K562 (cell line): ENCODE data around the gene COL4A1. TPM values are rescaled to one million over a fixed set of nuclear protein-coding genes. Genes with fewer than 3 reads are reported as not detected.

Experiments used
- ATAC-seq: fragments of 200-7000 bp; cut with Tn5 transposase; 3 replicates; pipeline ENCODE4 v1.9.1; 2020; ENCODE audit warnings: moderate library complexity
- BruUV-seq: library from RNA; stranded (reverse); fragments of 400-500 nt; replicated peaks from 2 replicates; lab custom pipeline; 2021; lab: Mats Ljungman, UMichigan
- CTCF ChIA-PET: fragments of 300-600 bp; formaldehyde crosslinking; extraction: SDS; loops from one replicate; lab custom pipeline; 2021; ENCODE audit warnings: low intra/inter-chr PET ratio; lab: Yijun Ruan, JAX
- POLR2A ChIA-PET: fragments of 300-600, 350-650 bp; sonication (Branson Sonifier 250); formaldehyde crosslinking; extraction: SDS; loops from one replicate; lab custom pipeline; 2021; ENCODE audit warnings: antibody characterized with exemption, inconsistent platforms; lab: Yijun Ruan, JAX
- DNase-seq, 4 experiments: peaks; one replicate each; pipeline versions ENCODE4 v3.0.0 to v3.0.0-alpha.2; 2011 to 2018; ENCODE audit warnings: low spot score in 3 of 4, mixed read lengths in 3 of 4; ENCODE audit errors: extremely low read depth in 1 of 4
- FAIRE-seq: peaks from 2 replicates; lab custom pipeline; 2011; peaks lifted over from hg19 to GRCh38; lab: Jason Lieb, UNC
- H2AFZ ChIP-seq: 2 replicates; pipeline ENCODE4 v1.6.0; 2011; ENCODE audit warnings: low read depth, low read length, control low read depth, inconsistent platforms
- H3K27ac ChIP-seq: fragments of 200-600 bp; 3 replicates; pipeline ENCODE4 v1.8.0; 2011; ENCODE audit warnings: low read depth, mild to moderate bottlenecking, control low read depth, inconsistent platforms, low read length, moderate library complexity, mixed read lengths; ENCODE audit errors: extremely low read depth
- H3K27me3 ChIP-seq, 2 experiments: fragments of 300-600 bp in 1 of 2; 2 replicates in 1 of 2; 3 replicates in 1 of 2; pipeline versions ENCODE4 v1.6.0 to v1.8.0; 2011; ENCODE audit warnings: inconsistent platforms in 2 of 2, low read length in 2 of 2, mild to moderate bottlenecking in 1 of 2, mixed read lengths in 1 of 2, moderate library complexity in 1 of 2; ENCODE audit not compliant: control insufficient read depth in 2 of 2, insufficient read depth in 2 of 2
- H3K36me3 ChIP-seq: fragments of 300-600 bp; 3 replicates; pipeline ENCODE4 v1.8.0; 2011; ENCODE audit warnings: mild to moderate bottlenecking, low read length, inconsistent platforms; ENCODE audit not compliant: control insufficient read depth, insufficient read depth
- H3K4me1 ChIP-seq, 2 experiments: fragments of 200-600 bp in 1 of 2; replicated peaks in 1 of 2; 2 replicates in 1 of 2; 3 replicates in 1 of 2; pipeline versions ENCODE4 v1.5.1 to v1.8.0; 2011; ENCODE audit warnings: inconsistent platforms in 2 of 2, low read length in 2 of 2, mild to moderate bottlenecking in 1 of 2, mixed read lengths in 1 of 2, moderate library complexity in 1 of 2; ENCODE audit not compliant: control insufficient read depth in 2 of 2, insufficient read depth in 2 of 2
- H3K4me2 ChIP-seq: 2 replicates; pipeline ENCODE4 v1.6.1; 2011; ENCODE audit warnings: low read length, control low read depth, inconsistent platforms, mixed read lengths; ENCODE audit not compliant: insufficient read depth
- H3K4me3 ChIP-seq: fragments of 200-600 bp; sonication (generic), shearing (Covaris generic); 2 replicates; pipeline ENCODE4 v1.5.1; 2016; ENCODE audit warnings: control low read depth, inconsistent platforms
- H3K79me2 ChIP-seq: fragments of 200-600 bp; 3 replicates; pipeline ENCODE4 v1.8.0; 2011; ENCODE audit warnings: low read length, inconsistent platforms; ENCODE audit not compliant: control insufficient read depth, insufficient read depth
- H3K9ac ChIP-seq, 2 experiments: 2 replicates each; pipeline versions ENCODE4 v1.6.0 to v1.6.1; 2011; ENCODE audit warnings: low read depth in 2 of 2, low read length in 2 of 2, control low read depth in 1 of 2, inconsistent platforms in 1 of 2, mild to moderate bottlenecking in 1 of 2, mixed read lengths in 1 of 2; ENCODE audit not compliant: insufficient read depth in 1 of 2
- H3K9me1 ChIP-seq: one replicate; pipeline ENCODE4 v1.6.0; 2011; ENCODE audit warnings: inconsistent platforms, mild to moderate bottlenecking, low read length, moderate library complexity; ENCODE audit not compliant: control insufficient read depth, insufficient read depth
- H3K9me3 ChIP-seq: replicated peaks from 2 replicates; pipeline ENCODE4 v1.5.1; 2011; ENCODE audit warnings: low read depth, low read length, inconsistent platforms; ENCODE audit not compliant: control insufficient read depth, insufficient read depth
- H4K20me1 ChIP-seq: replicated peaks from 2 replicates; pipeline ENCODE4 v1.6.1; 2011; ENCODE audit warnings: low read length, inconsistent platforms, mixed read lengths; ENCODE audit not compliant: control insufficient read depth, insufficient read depth
- ELK3 ChIP-seq: fragments of 450-650 bp; formaldehyde crosslinking; IDR thresholded peaks from 2 replicates; pipeline ENCODE4 v1.4.0; 2020; ENCODE audit warnings: mild to moderate bottlenecking
- IFI16 ChIP-seq: fragments of 250-450 bp; sonication (Bioruptor Pico); IDR thresholded peaks from 2 replicates; pipeline ENCODE4 v2.1.2; 2022; ENCODE audit warnings: mild to moderate bottlenecking, inconsistent platforms
- NR2F6 ChIP-seq: fragments of 450-650 bp; formaldehyde crosslinking; IDR thresholded peaks from 2 replicates; pipeline ENCODE4 v1.4.0; 2020; ENCODE audit warnings: mild to moderate bottlenecking
- NRF1 ChIP-seq, 2 experiments: fragments of 450-650 bp; IDR thresholded peaks in 1 of 2; conservative IDR thresholded peaks in 1 of 2; 2 replicates each; pipeline ENCODE4 v1.6.1; 2014; ENCODE audit warnings: mild to moderate bottlenecking in 2 of 2
- SLC30A9 ChIP-seq: fragments of 250-450 bp; sonication (Bioruptor Pico); IDR thresholded peaks from 2 replicates; pipeline ENCODE4 v1.8.0; 2022; ENCODE audit warnings: mild to moderate bottlenecking, moderate library complexity
- ZBTB17 ChIP-seq: fragments of 450-650 bp; formaldehyde crosslinking; IDR thresholded peaks from 2 replicates; pipeline ENCODE4 v1.4.0; 2020; ENCODE audit warnings: mild to moderate bottlenecking
- ZNF696 ChIP-seq: fragments of 250-450 bp; sonication (Bioruptor Pico); conservative IDR thresholded peaks from 2 replicates; pipeline ENCODE4 v1.4.0; 2020; ENCODE audit warnings: mild to moderate bottlenecking, moderate library complexity
- WGBS: fragments of 100-300 bp; shearing (Covaris generic); methylation state at CpG from one replicate; pipeline ENCODE4 v1.1.6; 2016; ENCODE audit warnings: low coverage, mixed read lengths; ENCODE audit not compliant: insufficient coverage; ENCODE audit errors: missing lambda C conversion rate; 5-methylcytosine and 5-hydroxymethylcytosine counted together
- in situ Hi-C: fragments of 300-500 bp; cut with MboI; formaldehyde crosslinking; loops from 4 replicates; pipeline ENCODE4 v1.15.0; 2018; ENCODE audit warnings: inconsistent platforms, mixed read lengths
- intact Hi-C: fragments of 100-400 bp; cut with micrococcal nuclease; formaldehyde crosslinking; loops from 2 replicates; pipeline ENCODE4 v1.14.2; 2022
- polyA plus RNA-seq, 8 experiments: library from polyadenylated mRNA; depleted of rRNA in 4 of 8; stranded (reverse) in 5 of 8; unstranded in 3 of 8; fragments of >200 nt; fragmentation: Nextera tagmentation in 2 of 8; fragmentation: Illumina TruSeq in 1 of 8; extraction: Ambion mirVana in 2 of 8; extraction: Trizol in 1 of 8; gene quantifications; 2 replicates each; pipeline versions ENCODE4 v1.2.1 to v1.2.3, GENCODE V29; 2011 to 2014; ENCODE audit warnings: inconsistent platforms in 1 of 8, missing spikeins in 1 of 8
- total RNA-seq, 7 experiments: library from RNA; depleted of rRNA in 6 of 7; stranded (reverse); fragments of >200 nt in 6 of 7; fragmentation: Illumina TruSeq in 2 of 7; extraction: Trizol in 2 of 7; gene quantifications; 2 replicates each; pipeline versions ENCODE4 v1.2.1 to v1.2.3, GENCODE V29; 2011 to 2021; ENCODE audit warnings: low replicate concordance in 1 of 7
- TF ChIP-seq, protein P1 (sequence below): sonication (generic); formaldehyde crosslinking; IDR thresholded peaks from 2 replicates; pipeline ENCODE4 v1.8.0; 2022; ENCODE audit warnings: mild to moderate bottlenecking, missing genetic modification reagents, borderline replicate concordance
- TF ChIP-seq, protein P2 (sequence below): fragments of 150-350 bp; IDR thresholded peaks from 2 replicates; pipeline ENCODE4 v1.6.1; 2014; ENCODE audit warnings: low read depth, mild to moderate bottlenecking, low read length, borderline replicate concordance
- TF ChIP-seq, protein P3 (sequence below): fragments of 250-450 bp; sonication (Bioruptor Pico); IDR thresholded peaks from 2 replicates; pipeline ENCODE4 v1.5.0; 2021

COL4A1 gene
- total and polyA plus RNA-seq, 9 of the 15 experiments (the other 6 are each of a cell fraction or from before 2014, with no cell fraction given) = 0.35 TPM; not detected in 8

- H3K36me3 ChIP-seq = no peaks in the 10 kb centered on the region
- FAIRE-seq = no peak
- no peak overlapping the region for H3K4me3 ChIP-seq
- TF ChIP-seq SLC30A9 (CRISPR knock-in tag) (no peak), ELK3 (CRISPR knock-in tag) (no peak), ZBTB17 (CRISPR knock-in tag) (no peak), IFI16 (CRISPR knock-in tag) (no peak), ZNF696 (CRISPR knock-in tag) (no peak), NR2F6 (CRISPR knock-in tag) (no peak), NRF1 (conservative IDR thresholded peaks at IDR 0.05 in 1 of 2, IDR thresholded peaks at IDR 0.05 in 1 of 2) (no peak)
- TF ChIP-seq, protein P1, sequence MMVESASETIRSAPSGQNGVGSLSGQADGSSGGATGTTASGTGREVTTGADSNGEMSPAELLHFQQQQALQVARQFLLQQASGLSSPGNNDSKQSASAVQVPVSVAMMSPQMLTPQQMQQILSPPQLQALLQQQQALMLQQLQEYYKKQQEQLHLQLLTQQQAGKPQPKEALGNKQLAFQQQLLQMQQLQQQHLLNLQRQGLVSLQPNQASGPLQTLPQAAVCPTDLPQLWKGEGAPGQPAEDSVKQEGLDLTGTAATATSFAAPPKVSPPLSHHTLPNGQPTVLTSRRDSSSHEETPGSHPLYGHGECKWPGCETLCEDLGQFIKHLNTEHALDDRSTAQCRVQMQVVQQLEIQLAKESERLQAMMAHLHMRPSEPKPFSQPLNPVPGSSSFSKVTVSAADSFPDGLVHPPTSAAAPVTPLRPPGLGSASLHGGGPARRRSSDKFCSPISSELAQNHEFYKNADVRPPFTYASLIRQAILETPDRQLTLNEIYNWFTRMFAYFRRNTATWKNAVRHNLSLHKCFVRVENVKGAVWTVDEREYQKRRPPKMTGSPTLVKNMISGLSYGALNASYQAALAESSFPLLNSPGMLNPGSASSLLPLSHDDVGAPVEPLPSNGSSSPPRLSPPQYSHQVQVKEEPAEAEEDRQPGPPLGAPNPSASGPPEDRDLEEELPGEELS (CRISPR knock-in tag) = no peak
- TF ChIP-seq, protein P2, sequence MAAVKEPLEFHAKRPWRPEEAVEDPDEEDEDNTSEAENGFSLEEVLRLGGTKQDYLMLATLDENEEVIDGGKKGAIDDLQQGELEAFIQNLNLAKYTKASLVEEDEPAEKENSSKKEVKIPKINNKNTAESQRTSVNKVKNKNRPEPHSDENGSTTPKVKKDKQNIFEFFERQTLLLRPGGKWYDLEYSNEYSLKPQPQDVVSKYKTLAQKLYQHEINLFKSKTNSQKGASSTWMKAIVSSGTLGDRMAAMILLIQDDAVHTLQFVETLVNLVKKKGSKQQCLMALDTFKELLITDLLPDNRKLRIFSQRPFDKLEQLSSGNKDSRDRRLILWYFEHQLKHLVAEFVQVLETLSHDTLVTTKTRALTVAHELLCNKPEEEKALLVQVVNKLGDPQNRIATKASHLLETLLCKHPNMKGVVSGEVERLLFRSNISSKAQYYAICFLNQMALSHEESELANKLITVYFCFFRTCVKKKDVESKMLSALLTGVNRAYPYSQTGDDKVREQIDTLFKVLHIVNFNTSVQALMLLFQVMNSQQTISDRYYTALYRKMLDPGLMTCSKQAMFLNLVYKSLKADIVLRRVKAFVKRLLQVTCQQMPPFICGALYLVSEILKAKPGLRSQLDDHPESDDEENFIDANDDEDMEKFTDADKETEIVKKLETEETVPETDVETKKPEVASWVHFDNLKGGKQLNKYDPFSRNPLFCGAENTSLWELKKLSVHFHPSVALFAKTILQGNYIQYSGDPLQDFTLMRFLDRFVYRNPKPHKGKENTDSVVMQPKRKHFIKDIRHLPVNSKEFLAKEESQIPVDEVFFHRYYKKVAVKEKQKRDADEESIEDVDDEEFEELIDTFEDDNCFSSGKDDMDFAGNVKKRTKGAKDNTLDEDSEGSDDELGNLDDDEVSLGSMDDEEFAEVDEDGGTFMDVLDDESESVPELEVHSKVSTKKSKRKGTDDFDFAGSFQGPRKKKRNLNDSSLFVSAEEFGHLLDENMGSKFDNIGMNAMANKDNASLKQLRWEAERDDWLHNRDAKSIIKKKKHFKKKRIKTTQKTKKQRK = no peak
- TF ChIP-seq, protein P3, sequence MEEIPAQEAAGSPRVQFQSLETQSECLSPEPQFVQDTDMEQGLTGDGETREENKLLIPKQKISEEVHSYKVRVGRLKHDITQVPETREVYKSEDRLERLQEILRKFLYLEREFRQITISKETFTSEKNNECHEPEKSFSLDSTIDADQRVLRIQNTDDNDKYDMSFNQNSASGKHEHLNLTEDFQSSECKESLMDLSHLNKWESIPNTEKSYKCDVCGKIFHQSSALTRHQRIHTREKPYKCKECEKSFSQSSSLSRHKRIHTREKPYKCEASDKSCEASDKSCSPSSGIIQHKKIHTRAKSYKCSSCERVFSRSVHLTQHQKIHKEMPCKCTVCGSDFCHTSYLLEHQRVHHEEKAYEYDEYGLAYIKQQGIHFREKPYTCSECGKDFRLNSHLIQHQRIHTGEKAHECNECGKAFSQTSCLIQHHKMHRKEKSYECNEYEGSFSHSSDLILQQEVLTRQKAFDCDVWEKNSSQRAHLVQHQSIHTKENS (CRISPR knock-in tag) = no peak
These were observed 95.9 kb downstream of the COL4A1 start for GRCh38 chr13:110211046-110211445.

More at GRCh38 chr13:110211046-110211445, 95.9 kb downstream of the COL4A1 start:
- Histone ChIP-seq H4K20me1 (no peaks in the 10 kb centered on the region), H3K4me1 (no peaks in the 10 kb centered on the region), H3K27ac (no peak overlapping the region), H3K9me1 (no peaks in the 10 kb centered on the region), H2AFZ (no peak overlapping the region), H3K9ac (no peak overlapping the region), H3K9me3 (no peaks in the 10 kb centered on the region), H3K4me2 (no peak overlapping the region), H3K27me3 (peaks cover 2 to 20% of the 10 kb centered on the region in 2 experiments; a peak in 3 of 5 replicates), H3K79me2 (no peaks in the 10 kb centered on the region)
- in situ Hi-C loops (no loop called here), intact Hi-C loops (no loop called here)
- CTCF ChIA-PET = no interaction called here
- no peak for DNase-seq
- 0% methylated on average over 5 of the region's 10 CpGs for WGBS
- no TSS peak for BruUV-seq
- POLR2A ChIA-PET = no interaction called here
- no peak for ATAC-seq
